Right lobe of liver (tissue), 6 donors: ENCODE measurements around the gene FKBP5. TPM values are rescaled to one million over a fixed set of nuclear protein-coding genes. Genes with fewer than 3 reads are reported as not detected.

Experiments used
- ATAC-seq, 4 donors: fragments of 200-7000 bp; cut with Tn5 transposase; one replicate each; pipeline ENCODE4 v1.9.1; 2020; ENCODE audit warnings: mild to moderate bottlenecking in 4 of 4, moderate library complexity in 4 of 4
- DNase-seq, 3 donors: peaks; one replicate each; pipeline ENCODE4 v3.0.0-alpha.2; 2020
- H3K27ac ChIP-seq, 3 donors: fragments of 200-600 bp; one replicate each; pipeline ENCODE4 v1.8.0; 2022
- H3K27me3 ChIP-seq, 2 donors: fragments of 200-600 bp; one replicate each; pipeline ENCODE4 v1.8.0; 2022
- H3K36me3 ChIP-seq, 4 donors: fragments of 200-600 bp; sonication (generic) in 1 of 4; one replicate each; pipeline versions ENCODE4 v1.5.1 to v1.8.0; 2017 to 2022; ENCODE audit warnings: control low read depth in 1 of 4
- H3K4me1 ChIP-seq, 4 donors: fragments of 200-600 bp; sonication (generic) in 1 of 4; one replicate each; pipeline versions ENCODE4 v1.5.1 to v1.8.0; 2017 to 2022; ENCODE audit warnings: control low read depth in 1 of 4
- H3K4me3 ChIP-seq, 3 donors: fragments of 200-600 bp; one replicate each; pipeline ENCODE4 v1.8.0; 2022
- H3K9me3 ChIP-seq, 4 donors: fragments of 200-600 bp; sonication (generic) in 1 of 4; one replicate each; pipeline versions ENCODE4 v1.5.1 to v1.8.0; 2017 to 2022; ENCODE audit warnings: control low read depth in 1 of 4
- POLR2A ChIP-seq: fragments of 450-650 bp; IDR thresholded peaks from one replicate; pipeline ENCODE4 v1.6.1; 2017; ENCODE audit warnings: antibody characterized with exemption, mild to moderate bottlenecking
- WGBS: methylation state at CpG from one replicate; pipeline ENCODE4 v1.1.6; 2018; ENCODE audit warnings: low coverage, low lambda C conversion rate; ENCODE audit not compliant: insufficient coverage; ENCODE audit errors: missing lambda C conversion rate; 5-methylcytosine and 5-hydroxymethylcytosine counted together
- intact Hi-C, 2 donors: fragments of 100-400 bp; cut with DNase I; formaldehyde crosslinking; loops; one replicate each; pipeline versions ENCODE4 v1.11.2 to v1.14.1; 2022
- microRNA-seq, 2 donors: library from miRNA; unstranded; fragments of <30 nt; microRNA quantifications; one replicate each; pipeline ENCODE4, GENCODE V29; 2019 to 2020
- small RNA-seq, 2 experiments: library from RNA; depleted of rRNA; stranded (forward); fragments of <200 nt; gene quantifications; one replicate each; pipeline ENCODE3, GENCODE V24; 2016
- total RNA-seq, 6 experiments: library from RNA; depleted of rRNA in 2 of 6; stranded (reverse); fragments of >200 nt in 2 of 6; fragmentation: NEBNext Ultra II Directional in 3 of 6; extraction: Animal tissue kit (Norgen Biotek cat#: 25700) in 3 of 6; gene quantifications; one replicate each; pipeline versions ENCODE4 v1.1.0 to v1.2.4, GENCODE V29; 2016 to 2023
- TF ChIP-seq, protein P1 (sequence below), 4 donors: fragments of 200-600 bp in 3 of 4; fragments of 450-650 bp in 1 of 4; IDR thresholded peaks; one replicate each; pipeline versions ENCODE4 v1.5.1 to v1.8.0; 2016 to 2022; ENCODE audit warnings: antibody characterized with exemption in 4 of 4, mild to moderate bottlenecking in 2 of 4
- donor health status: DM: no; HTN: yes; CAD: no.
- donor health status: DM: no; HTN: no; CAD: no.
- donor health status: DM: no; HTN: no; CAD: no.
- donor health status: DM: no; HTN: yes; CAD: no.
- donor health status: DM: no; HTN: yes; CAD: no.

The FKBP5 gene
- total RNA-seq, 6 experiments from 2014 or later = 36.1 to 387 (median 111) TPM

DNA sequence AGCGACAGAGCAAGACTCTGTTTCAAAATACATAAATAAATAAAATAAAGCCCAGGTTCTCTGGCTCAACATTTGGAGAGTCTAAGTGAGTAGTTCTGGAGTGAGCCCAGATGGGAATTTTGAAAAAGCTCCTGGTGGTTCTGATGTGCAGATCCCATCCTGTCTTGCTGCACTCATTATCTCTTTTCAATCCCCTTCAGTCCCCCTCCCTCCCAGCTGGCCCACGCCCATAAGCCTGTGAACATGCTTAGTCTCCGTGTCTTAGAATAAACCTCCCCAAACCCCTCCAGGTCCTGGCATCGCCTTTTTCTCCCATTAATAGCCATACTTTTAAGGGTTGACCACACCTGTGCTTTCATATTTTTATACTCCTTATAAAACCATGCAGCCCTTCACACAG is 156.6 kb downstream of the FKBP5 start:
- intact Hi-C loops = no loop called here
- H3K36me3 ChIP-seq = no peaks in the 10 kb centered on the region
- WGBS = 74% methylated on average over 4 of the region's 4 CpGs

DNA sequence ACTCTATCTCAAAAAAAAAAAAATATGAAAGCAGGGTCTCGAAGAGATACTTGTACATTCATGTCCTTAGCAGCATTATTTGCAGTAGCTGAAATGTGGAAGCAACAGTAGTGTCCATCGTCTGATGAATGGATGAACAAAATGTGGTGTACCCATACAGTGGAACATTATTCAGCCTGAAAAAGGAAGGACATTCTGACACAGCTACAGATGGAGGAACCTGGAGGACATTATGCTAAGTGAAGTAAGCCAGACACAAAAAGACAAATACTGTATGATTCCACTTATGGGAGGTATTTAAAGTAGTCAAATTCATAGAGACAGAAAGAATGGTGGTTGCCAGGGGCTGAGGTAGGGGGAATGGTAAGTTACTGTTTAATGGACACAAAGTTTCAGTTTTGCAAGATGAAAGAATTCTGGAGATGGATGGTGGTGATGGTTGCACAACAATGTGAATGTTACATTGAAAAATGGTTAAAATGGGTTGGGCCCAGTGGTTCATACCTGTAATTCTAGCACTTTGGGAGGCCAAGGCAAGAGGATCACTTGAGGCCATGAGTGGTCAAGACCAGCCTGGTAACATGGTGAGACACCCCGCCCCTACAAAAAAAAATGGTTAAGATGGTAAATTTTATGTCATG is 164.2 kb downstream of the FKBP5 start:
- Histone ChIP-seq H3K27me3 (no peaks in the 10 kb centered on the region), H3K4me1 (no peaks in the 10 kb centered on the region), H3K4me3 (no peak overlapping the region), H3K36me3 (no peaks in the 10 kb centered on the region), H3K27ac (no peak overlapping the region), H3K9me3 (no peaks in the 10 kb centered on the region)
- intact Hi-C loops = loop anchor here in 1 of 2 donors (5.0 kb wide), 1 partner anchor 213 kb away; the partner anchor contains the start of gene ARMC12
- TF ChIP-seq, protein P1, sequence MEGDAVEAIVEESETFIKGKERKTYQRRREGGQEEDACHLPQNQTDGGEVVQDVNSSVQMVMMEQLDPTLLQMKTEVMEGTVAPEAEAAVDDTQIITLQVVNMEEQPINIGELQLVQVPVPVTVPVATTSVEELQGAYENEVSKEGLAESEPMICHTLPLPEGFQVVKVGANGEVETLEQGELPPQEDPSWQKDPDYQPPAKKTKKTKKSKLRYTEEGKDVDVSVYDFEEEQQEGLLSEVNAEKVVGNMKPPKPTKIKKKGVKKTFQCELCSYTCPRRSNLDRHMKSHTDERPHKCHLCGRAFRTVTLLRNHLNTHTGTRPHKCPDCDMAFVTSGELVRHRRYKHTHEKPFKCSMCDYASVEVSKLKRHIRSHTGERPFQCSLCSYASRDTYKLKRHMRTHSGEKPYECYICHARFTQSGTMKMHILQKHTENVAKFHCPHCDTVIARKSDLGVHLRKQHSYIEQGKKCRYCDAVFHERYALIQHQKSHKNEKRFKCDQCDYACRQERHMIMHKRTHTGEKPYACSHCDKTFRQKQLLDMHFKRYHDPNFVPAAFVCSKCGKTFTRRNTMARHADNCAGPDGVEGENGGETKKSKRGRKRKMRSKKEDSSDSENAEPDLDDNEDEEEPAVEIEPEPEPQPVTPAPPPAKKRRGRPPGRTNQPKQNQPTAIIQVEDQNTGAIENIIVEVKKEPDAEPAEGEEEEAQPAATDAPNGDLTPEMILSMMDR (IDR thresholded peaks at IDR 0.05) = no peak
- TF ChIP-seq POLR2A = no peak
- 67% methylated on average over 2 of the region's 3 CpGs for WGBS
- DNase-seq (no peak), ATAC-seq (no peak)

More for the DNA sequence above, 156.6 kb downstream of the FKBP5 start:
- H3K9me3 ChIP-seq = no peaks in the 10 kb centered on the region
- no peaks in the 10 kb centered on the region for H3K4me1 ChIP-seq
- H3K27ac ChIP-seq = no peak overlapping the region
- H3K27me3 ChIP-seq = no peaks in the 10 kb centered on the region
- TF ChIP-seq, protein P1 (IDR thresholded peaks at IDR 0.05) = no peak
- no peak for TF ChIP-seq POLR2A
- ATAC-seq (no peak), DNase-seq (no peak)
- H3K4me3 ChIP-seq = no peak overlapping the region

Small RNA genes within 50 kb of the gene (microRNA-seq; reads per million reads assigned to microRNA genes)
- gene MIR5690 = 7.1 to 13.0 reads per million in 2 donors

Small RNA genes within 50 kb of the gene (small RNA-seq; reads per million reads assigned to genes)
- gene MIR5690 = 0 reads per million in 2 experiments
- 0 reads per million in 2 experiments for gene RF00561

Other genes with a start within 250 kb of the FKBP5 start
- gene FANCE, start 236.6 kb downstream of the FKBP5 start, total RNA-seq = 1 to 10 TPM in 3 of 6 experiments, under 1 TPM in 3; 0.44 to 1.7 (median 0.95) TPM
- 100 to 1,000 TPM; 366 to 446 (median 412) TPM for gene RPL10A, start 220.5 kb downstream of the FKBP5 start, total RNA-seq
- 1 to 10 TPM; 5.2 to 8.5 (median 6.9) TPM for gene TEAD3, start 191.8 kb downstream of the FKBP5 start, total RNA-seq
- not detected for gene TULP1, start 176.0 kb downstream of the FKBP5 start, total RNA-seq
- 1 to 10 TPM in 3 of 6 experiments, under 1 TPM in 3; 0.22 to 4.4 (median 0.92) TPM for gene ARMC12, start 48.1 kb upstream of the FKBP5 start, total RNA-seq
- gene CLPSL2, start 87.7 kb upstream of the FKBP5 start, total RNA-seq = not detected
- not detected for gene CLPSL1, start 92.1 kb upstream of the FKBP5 start, total RNA-seq
- not detected for gene CLPS, start 108.4 kb upstream of the FKBP5 start, total RNA-seq
- gene LHFPL5, start 116.4 kb upstream of the FKBP5 start, total RNA-seq = not detected
- gene SRPK1, start 232.2 kb upstream of the FKBP5 start, total RNA-seq = 10 to 100 TPM; 18.4 to 64.1 (median 26.4) TPM